GM23248 (cell line): ENCODE data around the gene RXFP4.

Source experiments
- EZH2 ChIP-seq: fragments of 200-600 bp; sonication (generic); IDR thresholded peaks from 2 replicates; pipeline ENCODE4 v1.6.1; 2018; ENCODE audit warnings: antibody characterized with exemption, mild to moderate bottlenecking; ENCODE audit not compliant: insufficient read depth, poor library complexity, severe bottlenecking
- EZH2phosphoT487 ChIP-seq: fragments of 200-600 bp; sonication (generic); IDR thresholded peaks from 2 replicates; pipeline ENCODE4 v1.6.1; 2018; ENCODE audit warnings: antibody characterized with exemption, moderate library complexity, mild to moderate bottlenecking, low read depth; ENCODE audit not compliant: insufficient read depth

DNA sequence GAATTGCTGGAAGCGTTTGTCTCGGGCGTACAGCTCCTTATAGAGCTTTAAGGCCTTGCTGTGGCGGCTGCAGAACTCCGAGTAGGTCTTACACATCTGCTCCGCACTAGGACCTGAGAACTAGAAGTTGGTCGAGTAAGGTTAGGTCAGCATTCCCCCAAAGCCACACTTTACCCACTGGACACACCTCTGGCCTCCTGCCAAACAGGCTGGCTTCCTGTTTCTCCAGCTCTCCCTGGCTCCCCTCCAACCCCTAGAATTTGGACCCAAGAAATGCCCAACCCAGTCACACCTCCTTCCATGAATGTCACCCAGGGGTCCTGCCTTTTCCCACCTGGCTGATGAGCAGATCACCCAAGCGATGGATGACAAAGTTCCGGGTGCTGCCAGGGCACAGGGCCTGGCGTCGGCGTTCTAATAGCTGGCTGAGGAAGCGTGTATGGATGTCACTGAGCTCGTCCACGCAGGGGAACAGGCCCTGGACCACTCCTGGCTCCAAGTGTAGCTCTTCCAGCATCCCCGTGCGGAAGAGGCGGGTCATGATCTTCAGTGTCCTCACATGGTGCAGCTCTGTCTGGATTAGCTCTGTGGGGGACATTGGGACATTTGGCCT is 21.3 kb downstream of the RXFP4 start:
- TF ChIP-seq EZH2phosphoT487: no peak
- no peak for TF ChIP-seq EZH2
